A549 (cell line): ENCODE data around the gene MYH15. TPM values are rescaled to one million over a fixed set of nuclear protein-coding genes. Genes with fewer than 3 reads are reported as not detected.

Source experiments
- ATAC-seq, 2 experiments: fragments of 200-7000 bp in 1 of 2; fragments of >200 bp in 1 of 2; cut with Nextera tagmentation in 1 of 2; cut with Tn5 transposase in 1 of 2; 3 replicates each; pipeline versions ENCODE4 v1.8.0 to v1.9.1; 2018 to 2020; ENCODE audit warnings: mild to moderate bottlenecking in 1 of 2, moderate library complexity in 1 of 2
- CTCF ChIA-PET: fragments of 300-600 bp; sonication (Branson Sonifier 250); formaldehyde crosslinking; extraction: SDS; loops from one replicate; lab custom pipeline; 2021; ENCODE audit warnings: antibody characterized with exemption, inconsistent platforms; lab: Yijun Ruan, JAX
- POLR2A ChIA-PET: fragments of 350-600 bp; formaldehyde crosslinking; extraction: SDS; loops from one replicate; lab custom pipeline; 2021; ENCODE audit warnings: antibody characterized with exemption, inconsistent platforms; lab: Yijun Ruan, JAX
- DNase-seq, 2 experiments: peaks; one replicate each; pipeline versions ENCODE4 v3.0.0 to v3.0.0-alpha.2; 2011 to 2016; ENCODE audit warnings: low read depth in 1 of 2, low spot score in 1 of 2
- FAIRE-seq: peaks from 2 replicates; lab custom pipeline; 2011; peaks lifted over from hg19 to GRCh38; lab: Jason Lieb, UNC
- H3K27ac ChIP-seq, 2 experiments: fragments of >200 bp; sonication (Bioruptor Twin); formaldehyde crosslinking; 3 replicates each; pipeline ENCODE4 v1.5.1; 2016 to 2017
- H3K4me1 ChIP-seq: fragments of >200 bp; sonication (Bioruptor Twin); formaldehyde crosslinking; 3 replicates; pipeline ENCODE4 v1.6.1; 2016
- H3K4me2 ChIP-seq: fragments of >200 bp; sonication (Bioruptor Twin); formaldehyde crosslinking; 3 replicates; pipeline ENCODE4 v1.6.1; 2016
- H3K4me3 ChIP-seq: fragments of >200 bp; sonication (Bioruptor Twin); formaldehyde crosslinking; 3 replicates; pipeline ENCODE4 v1.5.1; 2016
- H3K9me3 ChIP-seq: fragments of >200 bp; sonication (Bioruptor Twin); formaldehyde crosslinking; 3 replicates; pipeline ENCODE4 v1.6.1; 2016
- BHLHE40 ChIP-seq: IDR thresholded peaks from 2 replicates; pipeline ENCODE4 v1.6.1; 2012; ENCODE audit warnings: low read depth, low read length, inconsistent platforms
- CBX2 ChIP-seq: fragments of 200-600 bp; sonication (generic); IDR thresholded peaks from 2 replicates; pipeline ENCODE4 v1.6.1; 2016; ENCODE audit warnings: low read depth, mild to moderate bottlenecking, borderline replicate concordance
- CBX8 ChIP-seq: fragments of 200-600 bp; sonication (generic); IDR thresholded peaks from 2 replicates; pipeline ENCODE4 v1.6.1; 2016
- CHD4 ChIP-seq: fragments of 200-600 bp; sonication (generic); IDR thresholded peaks from 2 replicates; pipeline ENCODE4 v1.6.1; 2016; ENCODE audit warnings: antibody characterized with exemption, mild to moderate bottlenecking, borderline replicate concordance
- EHMT2 ChIP-seq: fragments of 200-600 bp; sonication (generic); IDR thresholded peaks from 2 replicates; pipeline ENCODE4 v1.6.1; 2016; ENCODE audit warnings: antibody characterized with exemption, low read depth, mild to moderate bottlenecking, moderate library complexity
- EP300 ChIP-seq, 2 experiments: fragments of >200 bp; sonication (Bioruptor Twin); formaldehyde crosslinking; IDR thresholded peaks; 2 replicates in 1 of 2; 3 replicates in 1 of 2; pipeline ENCODE4 v1.6.1; 2016 to 2017
- ESRRA ChIP-seq: fragments of 150-350 bp; IDR thresholded peaks from 2 replicates; pipeline ENCODE4 v1.6.1; 2014; ENCODE audit warnings: mild to moderate bottlenecking, low read length, borderline replicate concordance
- FOSL2 ChIP-seq, 2 experiments: fragments of 450-650 bp in 1 of 2; fragments of >200 bp in 1 of 2; sonication (Bioruptor Twin) in 1 of 2; formaldehyde crosslinking; IDR thresholded peaks; 2 replicates each; pipeline versions ENCODE4 v1.5.0 to v1.6.1; 2016 to 2020; ENCODE audit warnings: mild to moderate bottlenecking in 1 of 2, moderate library complexity in 1 of 2
- HDAC2 ChIP-seq: fragments of 200-600 bp; sonication (generic); IDR thresholded peaks from 2 replicates; pipeline ENCODE4 v1.6.1; 2016
- HEYL ChIP-seq: fragments of 250-450 bp; sonication (Bioruptor Pico); IDR thresholded peaks from 2 replicates; pipeline ENCODE4 v1.8.0; 2021; ENCODE audit warnings: mild to moderate bottlenecking, moderate library complexity
- HOXB5 ChIP-seq: fragments of 250-450 bp; sonication (Bioruptor Pico); IDR thresholded peaks from 2 replicates; pipeline ENCODE4 v1.5.0; 2020; ENCODE audit warnings: mild to moderate bottlenecking, moderate library complexity
- MAFK ChIP-seq: fragments of 450-650 bp; IDR thresholded peaks from 2 replicates; pipeline ENCODE4 v1.6.1; 2014; ENCODE audit not compliant: partially characterized antibody
- MAZ ChIP-seq: fragments of 150-350 bp; IDR thresholded peaks from 2 replicates; pipeline ENCODE4 v1.6.1; 2014; ENCODE audit warnings: antibody characterized with exemption, low read depth, low read length, borderline replicate concordance
- MYC ChIP-seq: IDR thresholded peaks from 2 replicates; pipeline ENCODE4 v1.6.1; 2012; ENCODE audit warnings: mild to moderate bottlenecking, inconsistent platforms, low read length, improper control_type of control experiment, borderline replicate concordance
- NFE2L2 ChIP-seq: fragments of 150-350 bp; conservative IDR thresholded peaks from 2 replicates; pipeline ENCODE4 v1.6.1; 2014; ENCODE audit warnings: low read length
- NPAS2 ChIP-seq: fragments of 250-450 bp; sonication (Bioruptor Pico); IDR thresholded peaks from 2 replicates; pipeline ENCODE4 v1.8.0; 2022; ENCODE audit warnings: mild to moderate bottlenecking, moderate library complexity, borderline replicate concordance
- NR3C1 ChIP-seq: fragments of >200 bp; sonication (Bioruptor Twin); formaldehyde crosslinking; IDR thresholded peaks from 3 replicates; pipeline ENCODE4 v1.6.1; 2017
- PHF8 ChIP-seq: fragments of 200-600 bp; sonication (generic); IDR thresholded peaks from 2 replicates; pipeline ENCODE4 v1.6.1; 2016; ENCODE audit warnings: low read depth, mild to moderate bottlenecking, antibody characterized with exemption, moderate library complexity, borderline replicate concordance
- RCOR1 ChIP-seq: fragments of 150-350 bp; IDR thresholded peaks from 2 replicates; pipeline ENCODE4 v1.6.1; 2014; ENCODE audit warnings: antibody characterized with exemption, low read length, low read depth
- SMC3 ChIP-seq: fragments of >200 bp; sonication (Bioruptor Twin); formaldehyde crosslinking; IDR thresholded peaks from 3 replicates; pipeline ENCODE4 v1.6.1; 2018; ENCODE audit warnings: inconsistent platforms
- ZFP36 ChIP-seq: fragments of 450-650 bp; IDR thresholded peaks from 2 replicates; pipeline ENCODE4 v1.6.1; 2014; ENCODE audit warnings: borderline replicate concordance; ENCODE audit not compliant: partially characterized antibody
- ZNF302 ChIP-seq: fragments of 250-450 bp; sonication (Bioruptor Pico); IDR thresholded peaks from 2 replicates; pipeline ENCODE4 v1.9.0; 2021; ENCODE audit warnings: inconsistent platforms, mild to moderate bottlenecking, moderate library complexity
- ZSCAN20 ChIP-seq: fragments of 250-450 bp; sonication (Bioruptor Pico); IDR thresholded peaks from 2 replicates; pipeline ENCODE4 v1.8.0; 2022; ENCODE audit warnings: mild to moderate bottlenecking, moderate library complexity
- WGBS: methylation state at CpG from one replicate; pipeline ENCODE4 v1.1.6; 2017; ENCODE audit errors: missing lambda C conversion rate; 5-methylcytosine and 5-hydroxymethylcytosine counted together
- polyA plus RNA-seq, 4 experiments: library from polyadenylated mRNA; depleted of rRNA in 3 of 4; stranded (reverse); fragments of >200 nt; fragmentation: RNase III in 1 of 4; extraction: RNeasy Plus Mini Kit Qiagen cat#74134 plus additional on column Dnase treatment in 1 of 4; gene quantifications; 2 replicates in 3 of 4; 3 replicates in 1 of 4; pipeline ENCODE4 v1.2.3, GENCODE V29; 2011 to 2017
- TF ChIP-seq, protein P1 (sequence below): fragments of 200-600 bp; sonication (generic); IDR thresholded peaks from 2 replicates; pipeline ENCODE4 v1.6.1; 2016; ENCODE audit warnings: antibody characterized with exemption, mild to moderate bottlenecking, moderate library complexity

Gene MYH15
- polyA plus RNA-seq, 2 of the 4 experiments (the other 2 are of a cell fraction), result 0.39 to 1.7 TPM

DNA sequence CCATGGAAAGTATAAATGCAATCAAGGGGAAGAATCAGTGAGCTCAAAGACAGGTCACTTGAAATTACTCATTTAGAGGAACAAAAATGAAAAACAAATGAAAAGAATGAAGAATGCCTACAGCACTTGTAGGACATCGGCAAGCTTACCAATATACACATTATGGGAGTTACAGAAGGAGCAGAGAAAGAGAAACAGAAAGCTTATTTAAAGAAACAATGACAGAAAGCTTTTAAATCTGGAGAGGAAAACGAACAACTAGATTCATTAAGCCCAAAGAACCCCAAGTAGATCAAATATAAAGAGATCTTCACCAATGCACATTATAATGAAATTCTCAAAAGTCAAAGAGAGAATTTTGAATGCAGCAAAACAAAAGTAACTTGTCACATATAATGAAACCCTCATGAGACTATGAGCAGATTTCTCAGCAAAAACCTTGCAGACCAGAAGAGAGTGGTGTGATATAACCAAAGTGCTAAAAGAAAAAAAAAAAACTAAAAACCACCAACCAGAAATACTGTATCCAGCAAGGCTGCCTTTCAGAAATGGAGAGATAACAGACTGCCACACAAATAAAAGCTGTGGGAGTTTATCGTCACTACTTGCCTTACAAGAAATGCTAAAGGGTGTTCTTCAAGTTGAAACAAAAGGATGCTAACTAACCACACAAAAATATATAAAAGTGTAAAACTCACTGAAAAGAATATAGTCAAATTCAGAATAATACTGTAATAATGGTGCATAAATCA lies 63.1 kb downstream of the MYH15 start:
- Histone ChIP-seq H3K9me3 (peaks cover 3% of the 10 kb centered on the region; the same call in 1 of the 3 replicates), H3K27ac (no peak overlapping the region), H3K4me3 (no peak overlapping the region), H3K4me1 (no peaks in the 10 kb centered on the region)
- DNase-seq, result no peak
- 33% methylated on average over 3 of the region's 3 CpGs for WGBS
- no peak for FAIRE-seq
- POLR2A ChIA-PET, result no interaction called here
- CTCF ChIA-PET, result interaction anchor here (1.2 to 1.4 kb wide), 2 partner anchors 43 to 498 kb away, joined by 3 read pairs; no protein-coding TSS in a partner anchor
- TF ChIP-seq HOXB5 (CRISPR knock-in tag) (no peak), EHMT2 (no peak), NFE2L2 (no peak), MAFK (no peak), NPAS2 (CRISPR knock-in tag) (no peak), HEYL (CRISPR knock-in tag) (no peak), CBX2 (no peak), CHD4 (no peak), MAZ (no peak), RCOR1 (no peak), PHF8 (no peak), ESRRA (no peak), CBX8 (no peak)
- TF ChIP-seq, protein P1, sequence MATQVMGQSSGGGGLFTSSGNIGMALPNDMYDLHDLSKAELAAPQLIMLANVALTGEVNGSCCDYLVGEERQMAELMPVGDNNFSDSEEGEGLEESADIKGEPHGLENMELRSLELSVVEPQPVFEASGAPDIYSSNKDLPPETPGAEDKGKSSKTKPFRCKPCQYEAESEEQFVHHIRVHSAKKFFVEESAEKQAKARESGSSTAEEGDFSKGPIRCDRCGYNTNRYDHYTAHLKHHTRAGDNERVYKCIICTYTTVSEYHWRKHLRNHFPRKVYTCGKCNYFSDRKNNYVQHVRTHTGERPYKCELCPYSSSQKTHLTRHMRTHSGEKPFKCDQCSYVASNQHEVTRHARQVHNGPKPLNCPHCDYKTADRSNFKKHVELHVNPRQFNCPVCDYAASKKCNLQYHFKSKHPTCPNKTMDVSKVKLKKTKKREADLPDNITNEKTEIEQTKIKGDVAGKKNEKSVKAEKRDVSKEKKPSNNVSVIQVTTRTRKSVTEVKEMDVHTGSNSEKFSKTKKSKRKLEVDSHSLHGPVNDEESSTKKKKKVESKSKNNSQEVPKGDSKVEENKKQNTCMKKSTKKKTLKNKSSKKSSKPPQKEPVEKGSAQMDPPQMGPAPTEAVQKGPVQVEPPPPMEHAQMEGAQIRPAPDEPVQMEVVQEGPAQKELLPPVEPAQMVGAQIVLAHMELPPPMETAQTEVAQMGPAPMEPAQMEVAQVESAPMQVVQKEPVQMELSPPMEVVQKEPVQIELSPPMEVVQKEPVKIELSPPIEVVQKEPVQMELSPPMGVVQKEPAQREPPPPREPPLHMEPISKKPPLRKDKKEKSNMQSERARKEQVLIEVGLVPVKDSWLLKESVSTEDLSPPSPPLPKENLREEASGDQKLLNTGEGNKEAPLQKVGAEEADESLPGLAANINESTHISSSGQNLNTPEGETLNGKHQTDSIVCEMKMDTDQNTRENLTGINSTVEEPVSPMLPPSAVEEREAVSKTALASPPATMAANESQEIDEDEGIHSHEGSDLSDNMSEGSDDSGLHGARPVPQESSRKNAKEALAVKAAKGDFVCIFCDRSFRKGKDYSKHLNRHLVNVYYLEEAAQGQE, result no peak
- TF ChIP-seq, all 56 proteins: peak for 0
- no peak overlapping the region for H3K4me2 ChIP-seq
- no peak for ATAC-seq

DNA sequence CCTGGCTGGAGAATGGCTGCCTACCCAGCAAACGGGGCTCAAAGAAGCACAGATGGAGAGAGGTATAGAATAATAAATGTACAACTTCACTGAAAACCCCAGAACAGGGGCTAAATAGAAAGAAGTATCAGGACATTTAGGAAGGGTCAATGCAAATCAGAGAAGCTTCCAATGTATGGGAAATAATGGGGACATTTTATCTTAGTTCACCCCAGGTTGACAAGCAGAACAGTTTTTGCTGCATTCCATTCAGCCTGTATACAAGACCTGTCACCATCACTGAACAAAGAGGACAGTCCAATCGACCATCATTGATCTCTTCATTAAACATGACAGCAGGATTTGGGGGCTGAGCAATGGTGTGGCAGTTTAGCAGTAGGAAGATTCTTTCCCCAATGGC lies 68.1 kb downstream of the MYH15 start:
- DNase-seq, result no peak
- 28% methylated on average over 2 of the region's 2 CpGs for WGBS

DNA sequence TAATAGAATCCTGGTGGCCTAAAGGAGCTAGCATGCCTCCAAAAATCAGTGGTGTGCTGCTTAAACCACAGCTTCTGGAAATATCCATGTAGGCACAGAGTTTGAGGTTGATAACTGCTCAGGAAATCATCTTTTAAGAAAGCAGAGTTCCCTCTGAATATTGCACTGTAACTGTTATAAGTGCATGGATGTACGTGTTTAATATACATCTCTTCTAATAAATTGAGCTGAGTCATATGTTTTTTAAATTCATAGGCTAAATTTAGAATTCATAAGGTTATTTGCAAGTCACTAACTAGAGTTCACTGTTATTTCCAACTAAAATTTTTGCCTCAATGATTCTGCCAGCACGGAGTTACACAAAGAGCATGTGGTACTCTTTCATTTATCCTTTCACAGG lies 68.9 kb downstream of the MYH15 start:
- WGBS, result 82% methylated on average over 2 of the region's 2 CpGs
- no peak overlapping the region for H3K27ac ChIP-seq
- H3K4me3 ChIP-seq, result no peak overlapping the region
- no peak for ATAC-seq
- H3K4me1 ChIP-seq, result no peaks in the 10 kb centered on the region
- ChIA-PET POLR2A (no interaction called here), CTCF (no interaction called here)
- DNase-seq, result no peak
- peak; percentile 53 for TF ChIP-seq MAFK
- no peak for TF ChIP-seq CHD4
- no peak for TF ChIP-seq NR3C1
- no peak for TF ChIP-seq SMC3
- no peak for TF ChIP-seq MAZ
- TF ChIP-seq FOSL2 (IDR thresholded peaks at IDR 0.05), result no peak
- TF ChIP-seq FOSL2 (CRISPR knock-in tag; IDR thresholded peaks at IDR 0.05), result no peak
- TF ChIP-seq NFE2L2, result 0 out of 2 replicates have a peak, but pooled peaks have one; percentile 4
- no peak for FAIRE-seq
- H3K9me3 ChIP-seq, result no peaks in the 10 kb centered on the region
- H3K4me2 ChIP-seq, result no peak overlapping the region

More for the DNA sequence above, 68.1 kb downstream of the MYH15 start:
- TF ChIP-seq ZSCAN20 (no peak), ZFP36 (no peak), CBX2 (no peak), EP300 (IDR thresholded peaks at IDR 0.05) (no peak), BHLHE40 (no peak), CBX8 (no peak), HDAC2 (no peak), MYC (no peak), NFE2L2 (no peak), PHF8 (no peak), ZNF302 (CRISPR knock-in tag) (no peak), CHD4 (no peak)
- Histone ChIP-seq H3K4me2 (no peak overlapping the region), H3K4me1 (no peaks in the 10 kb centered on the region), H3K9me3 (peaks cover 1% of the 10 kb centered on the region; the same call in 1 of the 3 replicates), H3K27ac (no peak overlapping the region), H3K4me3 (no peak overlapping the region)
- ChIA-PET POLR2A (no interaction called here), CTCF (interaction anchor here (0.7 to 0.9 kb wide), 2 partner anchors 18 to 36 kb away, joined by 3 read pairs; no protein-coding TSS in a partner anchor)
- ATAC-seq, result no peak
- no peak for FAIRE-seq
